Endothelial cell of umbilical vein (primary cell): ENCODE data around the gene AKAP1. TPM values are rescaled to one million over a fixed set of nuclear protein-coding genes. Genes with fewer than 3 reads are reported as not detected.

ENCODE experiments used
- BruUV-seq: library from RNA; stranded (reverse); fragments of 400-500 nt; replicated peaks from 2 replicates; lab custom pipeline; 2021; lab: Mats Ljungman, UMichigan
- CTCF ChIA-PET: fragments of 300-600, 350-600 bp; sonication (Branson Sonifier 250); formaldehyde crosslinking; loops from one replicate; lab custom pipeline; 2021; ENCODE audit warnings: antibody characterized with exemption, inconsistent platforms; lab: Charles Lee
- POLR2A ChIA-PET: fragments of 300-600, 350-600 bp; sonication (Branson Sonifier 250); formaldehyde crosslinking; loops from one replicate; lab custom pipeline; 2021; ENCODE audit warnings: antibody characterized with exemption, inconsistent platforms; lab: Charles Lee
- DNase-seq: peaks from one replicate; pipeline ENCODE4 v3.0.0-alpha.2; 2011; ENCODE audit warnings: low read depth, low spot score
- FAIRE-seq: peaks from 2 replicates; lab custom pipeline; 2011; peaks lifted over from hg19 to GRCh38; lab: Jason Lieb, UNC
- H2AFZ ChIP-seq: 2 replicates; pipeline ENCODE4 v1.6.0; 2012; ENCODE audit warnings: low read depth, low read length, control low read depth, inconsistent platforms
- H3K27ac ChIP-seq: 2 replicates; pipeline ENCODE4 v1.5.1; 2011; ENCODE audit warnings: low read depth, mild to moderate bottlenecking, control low read depth, low read length, moderate library complexity; ENCODE audit not compliant: insufficient read depth
- H3K27me3 ChIP-seq, 2 experiments: 2 replicates each; pipeline versions ENCODE4 v1.6.0 to v1.6.1; 2011; ENCODE audit warnings: low read length in 2 of 2, mixed read lengths in 1 of 2; ENCODE audit not compliant: control insufficient read depth in 2 of 2, insufficient read depth in 2 of 2
- H3K36me3 ChIP-seq, 2 experiments: 2 replicates in 1 of 2; 3 replicates in 1 of 2; pipeline ENCODE4 v1.5.1; 2011; ENCODE audit warnings: low read length in 2 of 2, mild to moderate bottlenecking in 1 of 2, moderate library complexity in 1 of 2; ENCODE audit not compliant: control insufficient read depth in 2 of 2, insufficient read depth in 2 of 2; ENCODE audit errors: extremely low read depth in 1 of 2
- H3K4me1 ChIP-seq: 3 replicates; pipeline ENCODE4 v1.5.1; 2011; ENCODE audit warnings: mild to moderate bottlenecking, low read length; ENCODE audit not compliant: control insufficient read depth, insufficient read depth; ENCODE audit errors: extremely low read depth
- H3K4me2 ChIP-seq: 2 replicates; pipeline ENCODE4 v1.6.1; 2011; ENCODE audit warnings: low read length, control low read depth, mixed read lengths; ENCODE audit not compliant: insufficient read depth
- H3K4me3 ChIP-seq, 3 experiments: fragments of 200-600 bp in 1 of 3; sonication (generic), shearing (Covaris generic) in 1 of 3; replicated peaks in 1 of 3; 2 replicates each; pipeline ENCODE4 v1.5.1; 2011 to 2016; ENCODE audit warnings: control low read depth in 3 of 3, low read length in 3 of 3, mild to moderate bottlenecking in 2 of 3, inconsistent platforms in 1 of 3, low read depth in 1 of 3, moderate library complexity in 1 of 3; ENCODE audit not compliant: insufficient read depth in 1 of 3
- H3K79me2 ChIP-seq: 2 replicates; pipeline ENCODE4 v1.6.0; 2012; ENCODE audit warnings: low read length, inconsistent platforms; ENCODE audit not compliant: control insufficient read depth, insufficient read depth
- H3K9ac ChIP-seq: replicated peaks from 2 replicates; pipeline ENCODE3; 2011; ENCODE audit warnings: low read length, control low read depth; ENCODE audit not compliant: insufficient read depth; ENCODE audit errors: extremely low read depth
- H3K9me1 ChIP-seq: replicated peaks from 3 replicates; pipeline ENCODE4 v1.6.0; 2011; ENCODE audit warnings: mild to moderate bottlenecking, low read length; ENCODE audit not compliant: control insufficient read depth, insufficient read depth; ENCODE audit errors: extremely low read depth
- H3K9me3 ChIP-seq: replicated peaks from 2 replicates; pipeline ENCODE4 v1.5.1; 2012; ENCODE audit warnings: low read length, inconsistent platforms; ENCODE audit not compliant: control insufficient read depth, insufficient read depth
- H4K20me1 ChIP-seq: replicated peaks from 2 replicates; pipeline ENCODE3; 2011; ENCODE audit warnings: mild to moderate bottlenecking, low read length; ENCODE audit not compliant: control insufficient read depth, insufficient read depth; ENCODE audit errors: extremely low read depth
- EZH2 ChIP-seq: IDR thresholded peaks from 2 replicates; pipeline ENCODE4 v1.6.1; 2012; ENCODE audit warnings: borderline replicate concordance, low read depth, mild to moderate bottlenecking, moderate library complexity, low read length, inconsistent platforms; ENCODE audit not compliant: severe bottlenecking
- FOS ChIP-seq: IDR thresholded peaks from 2 replicates; pipeline ENCODE4 v1.6.1; 2011; ENCODE audit warnings: mild to moderate bottlenecking, low read length, moderate library complexity, borderline replicate concordance; ENCODE audit not compliant: insufficient read depth
- GATA2 ChIP-seq: IDR thresholded peaks from 2 replicates; pipeline ENCODE4 v1.7.0; 2011; ENCODE audit warnings: low read depth, mild to moderate bottlenecking, moderate library complexity, mixed read lengths, low read length; ENCODE audit not compliant: insufficient read length, insufficient read depth
- JUN ChIP-seq: IDR thresholded peaks from 2 replicates; pipeline ENCODE4 v1.6.1; 2011; ENCODE audit warnings: borderline replicate concordance, low read depth; ENCODE audit not compliant: insufficient read length, insufficient read depth
- MYC ChIP-seq: IDR thresholded peaks from one replicate; pipeline ENCODE4 v1.6.1; 2011; ENCODE audit warnings: mild to moderate bottlenecking, low read depth, low read length
- POLR2A ChIP-seq: IDR thresholded peaks from 2 replicates; pipeline ENCODE4 v1.6.1; 2012; ENCODE audit warnings: low read depth, mild to moderate bottlenecking, control low read depth, low read length
- POLR2AphosphoS5 ChIP-seq: IDR thresholded peaks from 2 replicates; pipeline ENCODE4 v1.6.1; 2012; ENCODE audit warnings: low read depth, mild to moderate bottlenecking, control low read depth, low read length, moderate library complexity; ENCODE audit not compliant: insufficient read depth
- dilution Hi-C: fragments of 300-500 bp; cut with MboI; formaldehyde crosslinking; loops from one replicate; pipeline ENCODE4 v1.15.0; 2019; ENCODE audit warnings: low sequenced_read_pairs; ENCODE audit not compliant: extremely low pct_ligation_motif_present
- intact Hi-C: fragments of 100-400 bp; cut with micrococcal nuclease; formaldehyde crosslinking; loops from one replicate; pipeline ENCODE4 v1.10.0; 2022
- polyA plus RNA-seq, 4 experiments: library from polyadenylated mRNA; depleted of rRNA in 3 of 4; stranded (reverse) in 3 of 4; unstranded in 1 of 4; fragments of >200 nt; gene quantifications; 2 replicates each; pipeline versions ENCODE4 v1.2.1 to v1.2.3, GENCODE V29; 2011 to 2012; ENCODE audit warnings: missing spikeins in 1 of 4
- total RNA-seq: library from RNA; stranded (reverse); gene quantifications from 2 replicates; pipeline ENCODE4 v1.2.3, GENCODE V29; 2021
- TF ChIP-seq, protein P1 (sequence below), 2 donors: IDR thresholded peaks; 1 replicate in 1 of 2; 2 replicates in 1 of 2; pipeline ENCODE4 v1.5.1; 2011; ENCODE audit warnings: low read length in 2 of 2, mild to moderate bottlenecking in 2 of 2, moderate library complexity in 2 of 2, control low read depth in 1 of 2, inconsistent platforms in 1 of 2, low read depth in 1 of 2; ENCODE audit not compliant: insufficient read depth in 1 of 2; ENCODE audit errors: extremely low read depth in 1 of 2
- TF ChIP-seq, protein P2 (sequence below): IDR thresholded peaks from 2 replicates; pipeline ENCODE4 v1.6.1; 2011; ENCODE audit not compliant: insufficient read depth, insufficient read length

AKAP1 gene
- total and polyA plus RNA-seq, 2 donors (not counting 3 experiments of a cell fraction or from before 2014, with no cell fraction given): 20.9 to 27.7 TPM

DNA sequence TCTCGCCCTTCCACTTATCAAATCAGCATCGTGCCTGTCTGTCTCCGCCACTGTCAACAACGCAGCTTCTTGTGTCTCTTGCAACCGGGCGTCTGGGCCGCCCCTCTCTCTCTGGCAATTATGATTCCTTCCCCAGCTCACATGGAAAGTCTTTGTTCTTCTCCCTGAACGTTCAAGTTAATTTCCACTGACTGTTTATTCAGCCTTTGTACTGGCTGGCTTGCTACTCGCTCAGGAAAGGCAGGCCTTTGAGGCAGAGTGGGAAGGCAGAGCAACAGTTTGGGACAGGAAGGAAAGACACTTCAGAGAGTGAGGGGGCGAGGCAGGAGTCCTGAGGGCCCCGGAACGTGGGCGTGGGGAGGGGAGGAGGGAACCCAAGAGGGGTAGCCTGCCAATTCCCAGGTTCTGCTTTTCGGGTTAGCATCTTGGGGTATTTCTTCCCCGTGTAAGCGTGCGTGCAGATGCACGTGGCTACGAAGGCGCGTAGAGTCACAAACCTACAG is 50.8 kb downstream of the AKAP1 start:
- Histone ChIP-seq H3K79me2 (no peaks in the 10 kb centered on the region), H3K27me3 (no peaks in the 10 kb centered on the region), H3K4me3 (no peak overlapping the region), H4K20me1 (no peaks in the 10 kb centered on the region), H3K27ac (no peak overlapping the region), H2AFZ (peak overlapping the region; percentile 16), H3K4me1 (no peaks in the 10 kb centered on the region), H3K4me2 (no peak overlapping the region), H3K36me3 (no peaks in the 10 kb centered on the region), H3K9me3 (no peaks in the 10 kb centered on the region), H3K9me1 (no peaks in the 10 kb centered on the region), H3K9ac (no peak overlapping the region)
- DNase-seq (peak; percentile 9), FAIRE-seq (no peak)
- CTCF ChIA-PET: interaction anchor here (0.5 to 2.1 kb wide), 7 partner anchors 8 to 1291 kb away, joined by 3 to 9 read pairs (median 5); no protein-coding TSS in a partner anchor
- POLR2A ChIA-PET: no interaction called here
- intact Hi-C loops (no loop called here), dilution Hi-C loops (no loop called here)
- BruUV-seq: no TSS peak
- no peak for TF ChIP-seq JUN
- TF ChIP-seq, protein P1, sequence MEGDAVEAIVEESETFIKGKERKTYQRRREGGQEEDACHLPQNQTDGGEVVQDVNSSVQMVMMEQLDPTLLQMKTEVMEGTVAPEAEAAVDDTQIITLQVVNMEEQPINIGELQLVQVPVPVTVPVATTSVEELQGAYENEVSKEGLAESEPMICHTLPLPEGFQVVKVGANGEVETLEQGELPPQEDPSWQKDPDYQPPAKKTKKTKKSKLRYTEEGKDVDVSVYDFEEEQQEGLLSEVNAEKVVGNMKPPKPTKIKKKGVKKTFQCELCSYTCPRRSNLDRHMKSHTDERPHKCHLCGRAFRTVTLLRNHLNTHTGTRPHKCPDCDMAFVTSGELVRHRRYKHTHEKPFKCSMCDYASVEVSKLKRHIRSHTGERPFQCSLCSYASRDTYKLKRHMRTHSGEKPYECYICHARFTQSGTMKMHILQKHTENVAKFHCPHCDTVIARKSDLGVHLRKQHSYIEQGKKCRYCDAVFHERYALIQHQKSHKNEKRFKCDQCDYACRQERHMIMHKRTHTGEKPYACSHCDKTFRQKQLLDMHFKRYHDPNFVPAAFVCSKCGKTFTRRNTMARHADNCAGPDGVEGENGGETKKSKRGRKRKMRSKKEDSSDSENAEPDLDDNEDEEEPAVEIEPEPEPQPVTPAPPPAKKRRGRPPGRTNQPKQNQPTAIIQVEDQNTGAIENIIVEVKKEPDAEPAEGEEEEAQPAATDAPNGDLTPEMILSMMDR (IDR thresholded peaks at IDR 0.05; ENCODE audit: extremely low read depth in 1 of 2, insufficient read depth in 1 of 2, low read depth in 1 of 2, low read length in 2 of 2): no peak
- TF ChIP-seq EZH2: no peak
- no peak for TF ChIP-seq POLR2A
- no peak for TF ChIP-seq GATA2
- no peak for TF ChIP-seq POLR2AphosphoS5
- TF ChIP-seq MYC: no peak
- TF ChIP-seq, protein P2, sequence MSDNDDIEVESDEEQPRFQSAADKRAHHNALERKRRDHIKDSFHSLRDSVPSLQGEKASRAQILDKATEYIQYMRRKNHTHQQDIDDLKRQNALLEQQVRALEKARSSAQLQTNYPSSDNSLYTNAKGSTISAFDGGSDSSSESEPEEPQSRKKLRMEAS: no peak
- no peak for TF ChIP-seq FOS
